Prostate gland (tissue), 2 donors: ENCODE results near the gene FOXO4.

Experiments used
- CTCF ChIP-seq, 4 experiments: fragments of 200-600 bp in 2 of 4; fragments of 450-650 bp in 2 of 4; sonication (generic) in 2 of 4; IDR thresholded peaks; 1 replicate in 3 of 4; 2 replicates in 1 of 4; pipeline ENCODE4 v1.5.1; 2016 to 2019; ENCODE audit warnings: antibody characterized with exemption in 4 of 4, mild to moderate bottlenecking in 2 of 4, moderate library complexity in 2 of 4
- POLR2A ChIP-seq: fragments of 450-650 bp; IDR thresholded peaks from one replicate; pipeline ENCODE4 v1.6.1; 2016; ENCODE audit warnings: antibody characterized with exemption, mild to moderate bottlenecking
- POLR2AphosphoS5 ChIP-seq: sonication (generic); formaldehyde crosslinking; IDR thresholded peaks from one replicate; pipeline ENCODE4 v1.6.1; 2017; ENCODE audit warnings: antibody characterized with exemption

GRCh38 chrX:71148278-71148663, 52.6 kb downstream of the FOXO4 start:
- TF ChIP-seq CTCF (IDR thresholded peaks at IDR 0.05): no peak
- TF ChIP-seq POLR2A: no peak
- TF ChIP-seq POLR2AphosphoS5: no peak
